ENCODE data around the gene LDLRAD2. TPM values are rescaled to one million over a fixed set of nuclear protein-coding genes. Genes with fewer than 3 reads are reported as not detected.
"Not testable (repeated sequence)": the region's sequence is repeated elsewhere in the genome, so short reads cannot be mapped to it uniquely, and the experiment has no call there.

Gene LDLRAD2
- total RNA-seq, 1 donor from 2014 or later = 0.26 TPM

- DNase-seq (ENCODE audit: low spot score) = no peak
Measured at GRCh38 chr1:21783679-21784603, 28.1 kb upstream of the LDLRAD2 start.

- not testable (repeated sequence) for DNase-seq (ENCODE audit: low spot score)
Measured at GRCh38 chr1:21785764-21786163, 26.3 kb upstream of the LDLRAD2 start.

GRCh38 chr1:21786640-21787039 lies 25.4 kb upstream of the LDLRAD2 start:
- no peak for DNase-seq (ENCODE audit: low spot score)

GRCh38 chr1:21793104-21793503 lies 19.0 kb upstream of the LDLRAD2 start:
- no peak for DNase-seq (ENCODE audit: low spot score)

GRCh38 chr1:21794656-21795055 lies 17.4 kb upstream of the LDLRAD2 start:
- DNase-seq (ENCODE audit: low spot score) = no peak

GRCh38 chr1:21795075-21795474 lies 17.0 kb upstream of the LDLRAD2 start:
- no peak for DNase-seq (ENCODE audit: low spot score)

- no peak for DNase-seq (ENCODE audit: low spot score)
Measured at GRCh38 chr1:21799730-21800129, 12.3 kb upstream of the LDLRAD2 start.

GRCh38 chr1:21801100-21801499 lies 11.0 kb upstream of the LDLRAD2 start:
- DNase-seq (ENCODE audit: low spot score) = no peak

- DNase-seq (ENCODE audit: low spot score) = no peak
Measured at GRCh38 chr1:21804536-21804935, 7.5 kb upstream of the LDLRAD2 start.

GRCh38 chr1:21813542-21813941 lies 1.5 kb downstream of the LDLRAD2 start:
- DNase-seq (ENCODE audit: low spot score) = no peak

GRCh38 chr1:21814241-21814918 lies 2.3 kb downstream of the LDLRAD2 start:
- DNase-seq (ENCODE audit: low spot score) = no peak

- DNase-seq (ENCODE audit: low spot score) = no peak
Measured at GRCh38 chr1:21814981-21815582, 3.0 kb downstream of the LDLRAD2 start.

GRCh38 chr1:21815724-21816321 lies 3.8 kb downstream of the LDLRAD2 start:
- DNase-seq (ENCODE audit: low spot score) = no peak

- no peak for DNase-seq (ENCODE audit: low spot score)
Measured at GRCh38 chr1:21816602-21817302, 4.7 kb downstream of the LDLRAD2 start.

- DNase-seq (ENCODE audit: low spot score) = no peak
Measured at GRCh38 chr1:21818656-21819055, 6.6 kb downstream of the LDLRAD2 start.

GRCh38 chr1:21820597-21821232 lies 8.7 kb downstream of the LDLRAD2 start:
- no peak for DNase-seq (ENCODE audit: low spot score)

- no peak for DNase-seq (ENCODE audit: low spot score)
Measured at GRCh38 chr1:21821385-21822019, 9.4 kb downstream of the LDLRAD2 start.

- DNase-seq (ENCODE audit: low spot score) = no peak
Measured at GRCh38 chr1:21822349-21822748, 10.3 kb downstream of the LDLRAD2 start.

- no peak for DNase-seq (ENCODE audit: low spot score)
Measured at GRCh38 chr1:21823206-21823979, 11.3 kb downstream of the LDLRAD2 start.

All from mucosa of gallbladder (tissue), 1 donor.